ENCODE results near the gene ADAMTSL1. TPM values are rescaled to one million over a fixed set of nuclear protein-coding genes. Genes with fewer than 3 reads are reported as not detected.

ADAMTSL1 gene
- total RNA-seq, 1 experiment from 2014 or later = not detected

- Histone ChIP-seq H3K27ac (ENCODE audit: low read depth, low read length) (no peak overlapping the region), H3K4me3 (replicated peaks in 1 of 2; ENCODE audit: low read depth in 1 of 2, low read length in 2 of 2) (no peak overlapping the region), H3K36me3 (ENCODE audit: control insufficient read depth in 1 of 2, insufficient read depth in 2 of 2, low read length in 2 of 2) (no peaks in the 10 kb centered on the region), H3K9me2 (ENCODE audit: insufficient read depth) (no peaks in the 10 kb centered on the region), H3K79me2 (ENCODE audit: insufficient read depth, low read length) (no peaks in the 10 kb centered on the region), H4K20me1 (ENCODE audit: insufficient read depth) (no peaks in the 10 kb centered on the region), H3K4me1 (ENCODE audit: control insufficient read depth in 1 of 2, insufficient read depth in 2 of 2, low read length in 2 of 2) (no peaks in the 10 kb centered on the region), H3K4me2 (ENCODE audit: low read length) (no peak overlapping the region), H3K9me3 (ENCODE audit: control insufficient read depth in 1 of 2, insufficient read depth in 1 of 2, low read depth in 1 of 2, low read length in 2 of 2) (no peaks in the 10 kb centered on the region), H2AFZ (ENCODE audit: low read depth, low read length, poor library complexity, severe bottlenecking) (no peak overlapping the region), H3K27me3 (ENCODE audit: insufficient read depth, low read length) (no peaks in the 10 kb centered on the region), H3K9ac (ENCODE audit: low read length) (no peak overlapping the region)
- BruUV-seq (replicated peaks) = no TSS peak
- DNase-seq (ENCODE audit: low read depth, low spot score) (no peak), ATAC-seq (no peak)
- ChIA-PET CTCF (no interaction called here), RAD21 (ENCODE audit: low non-redundant PET in 1 of 2, low total read pairs in 2 of 2, uncharacterized antibody in 2 of 2, unreplicated experiment in 2 of 2) (no interaction called here), POLR2A (no interaction called here)
- intact Hi-C loops (cut with micrococcal nuclease) = no loop called here
- TF ChIP-seq REST (IDR thresholded peaks at IDR 0.05; ENCODE audit: low read depth) = no peak
- TF ChIP-seq MAX (IDR thresholded peaks at IDR 0.05) = no peak
- no peak for TF ChIP-seq POLR2A (IDR thresholded peaks at IDR 0.05; ENCODE audit: borderline replicate concordance, extremely low read depth, insufficient read depth, insufficient read length)
Measured at GRCh38 chr9:18617759-18618158, 143.8 kb downstream of the ADAMTSL1 start.

GRCh38 chr9:18618862-18619261, 144.9 kb downstream of the ADAMTSL1 start:
- intact Hi-C loops (cut with micrococcal nuclease) = no loop called here
- Histone ChIP-seq H3K4me1 (ENCODE audit: control insufficient read depth in 1 of 2, insufficient read depth in 2 of 2, low read length in 2 of 2) (no peaks in the 10 kb centered on the region), H3K9me3 (ENCODE audit: control insufficient read depth in 1 of 2, insufficient read depth in 1 of 2, low read depth in 1 of 2, low read length in 2 of 2) (no peaks in the 10 kb centered on the region), H3K9me2 (ENCODE audit: insufficient read depth) (no peaks in the 10 kb centered on the region), H3K9ac (ENCODE audit: low read length) (no peak overlapping the region), H2AFZ (ENCODE audit: low read depth, low read length, poor library complexity, severe bottlenecking) (no peak overlapping the region), H4K20me1 (ENCODE audit: insufficient read depth) (no peaks in the 10 kb centered on the region), H3K27me3 (ENCODE audit: insufficient read depth, low read length) (no peaks in the 10 kb centered on the region), H3K4me2 (ENCODE audit: low read length) (no peak overlapping the region), H3K36me3 (ENCODE audit: control insufficient read depth in 1 of 2, insufficient read depth in 2 of 2, low read length in 2 of 2) (no peaks in the 10 kb centered on the region), H3K27ac (ENCODE audit: low read depth, low read length) (no peak overlapping the region), H3K79me2 (ENCODE audit: insufficient read depth, low read length) (no peaks in the 10 kb centered on the region), H3K4me3 (replicated peaks in 1 of 2; ENCODE audit: low read depth in 1 of 2, low read length in 2 of 2) (no peak overlapping the region)
- ChIA-PET CTCF (no interaction called here), RAD21 (ENCODE audit: low non-redundant PET in 1 of 2, low total read pairs in 2 of 2, uncharacterized antibody in 2 of 2, unreplicated experiment in 2 of 2) (no interaction called here), POLR2A (no interaction called here)
- DNase-seq (ENCODE audit: low read depth, low spot score) (no peak), ATAC-seq (no peak)
- BruUV-seq (replicated peaks) = no TSS peak
- no peak for TF ChIP-seq ZNF274 (IDR thresholded peaks at IDR 0.05; ENCODE audit: low read depth, low read length)
- TF ChIP-seq RAD21 (IDR thresholded peaks at IDR 0.05; ENCODE audit: low read depth) = no peak
- TF ChIP-seq EZH2 (IDR thresholded peaks at IDR 0.05) = no peak
- TF ChIP-seq FOSL1 (IDR thresholded peaks at IDR 0.05; ENCODE audit: low read depth) = no peak
- TF ChIP-seq POLR2AphosphoS5 (IDR thresholded peaks at IDR 0.05; ENCODE audit: low read depth, low read length) = no peak
- TF ChIP-seq MAX (IDR thresholded peaks at IDR 0.05) = no peak
- no peak for TF ChIP-seq SIN3A (IDR thresholded peaks at IDR 0.05; ENCODE audit: low read depth)
- no peak for TF ChIP-seq ZBTB33 (IDR thresholded peaks at IDR 0.05; ENCODE audit: extremely low read depth, insufficient replicate concordance, low read length)
- no peak for TF ChIP-seq CBX3 (IDR thresholded peaks at IDR 0.05; ENCODE audit: low read depth)
- TF ChIP-seq TCF7L2 (IDR thresholded peaks at IDR 0.05; ENCODE audit: borderline replicate concordance, extremely low read depth, insufficient read depth, insufficient read length) = no peak
- TF ChIP-seq JUND (IDR thresholded peaks at IDR 0.05) = no peak
- no peak for TF ChIP-seq CEBPB (IDR thresholded peaks at IDR 0.05; ENCODE audit: low read depth)
- no peak for TF ChIP-seq YY1 (IDR thresholded peaks at IDR 0.05; ENCODE audit: extremely low read depth, insufficient replicate concordance, low read depth, low read length)
- no peak for TF ChIP-seq ZFX (IDR thresholded peaks at IDR 0.05)
- no peak for TF ChIP-seq ELF1 (IDR thresholded peaks at IDR 0.05; ENCODE audit: borderline replicate concordance, low read depth)
